GM19468 (cell line): ENCODE results near the gene TRIM23.

ENCODE experiments used
- ATAC-seq: cut with Tn5 transposase; IDR thresholded peaks from one replicate; pipeline ENCODE4 v1.9.1; 2021; ENCODE audit warnings: mild to moderate bottlenecking, moderate library complexity, moderate number of reproducible peaks; ENCODE audit not compliant: unreplicated experiment; ENCODE audit errors: extremely low read depth

The TRIM23 gene

GRCh38 chr5:65570598-65571226 lies 53.4 kb downstream of the TRIM23 start:
- no peak for ATAC-seq

GRCh38 chr5:65566505-65566904 lies 57.6 kb downstream of the TRIM23 start:
- ATAC-seq, result no peak

GRCh38 chr5:65563777-65564176 lies 60.4 kb downstream of the TRIM23 start:
- no peak for ATAC-seq

- ATAC-seq, result peak; percentile 93
Observed at GRCh38 chr5:65562731-65563701, 61.1 kb downstream of the TRIM23 start, which contains the start of the genes CENPK and PPWD1. TSS of gene CENPK (minus strand) at chr5:65563168. CDS start at chr5:65554907, 8,261 bp downstream. TSS of gene PPWD1 (plus strand) at chr5:65563296. CDS start at chr5:65563311, 15 bp downstream.

- no peak for ATAC-seq
Observed at GRCh38 chr5:65556718-65557117, 67.4 kb downstream of the TRIM23 start.

- ATAC-seq, result no peak
Observed at GRCh38 chr5:65556181-65556580, 68.0 kb downstream of the TRIM23 start.

- no peak for ATAC-seq
Observed at GRCh38 chr5:65555287-65555686, 68.8 kb downstream of the TRIM23 start.

- no peak for ATAC-seq
Observed at GRCh38 chr5:65553941-65554340, 70.2 kb downstream of the TRIM23 start.

- no peak for ATAC-seq
Observed at GRCh38 chr5:65548281-65548680, 75.9 kb downstream of the TRIM23 start.

- ATAC-seq, result no peak
Observed at GRCh38 chr5:65546141-65546540, 78.0 kb downstream of the TRIM23 start.

GRCh38 chr5:65544473-65544872 lies 79.7 kb downstream of the TRIM23 start:
- no peak for ATAC-seq

- ATAC-seq, result no peak
Observed at GRCh38 chr5:65539827-65540226, 84.3 kb downstream of the TRIM23 start.
